Pancreas (tissue), 10 donors: ENCODE data around the gene CCDC106. TPM values are rescaled to one million over a fixed set of nuclear protein-coding genes. Genes with fewer than 3 reads are reported as not detected.
A peak's percentile ranks its signal among the peaks of the same experiment; 100 is the strongest.

ENCODE experiments used
- ATAC-seq, 4 donors: fragments of 200-7000 bp; cut with Tn5 transposase; one replicate each; pipeline versions ENCODE4 v1.8.0 to v1.9.1; 2020; ENCODE audit warnings: mild to moderate bottlenecking in 4 of 4, moderate library complexity in 4 of 4
- DNase-seq, 6 donors: peaks; one replicate each; pipeline ENCODE4 v3.0.0-alpha.2; 2020
- FAIRE-seq: peaks from 2 replicates; lab custom pipeline; 2012; peaks lifted over from hg19 to GRCh38; lab: Jason Lieb, UNC
- H3K27ac ChIP-seq, 4 donors: fragments of 200-600 bp; sonication (generic); 1 replicate in 3 of 4; 2 replicates in 1 of 4; pipeline versions ENCODE4 v1.5.0 to v1.8.0; 2020
- H3K27me3 ChIP-seq, 4 donors: fragments of 200-600 bp; one replicate each; pipeline ENCODE4 v1.8.0; 2021
- H3K36me3 ChIP-seq, 3 donors: fragments of 200-600 bp; sonication (generic) in 1 of 3; one replicate each; pipeline versions ENCODE4 v1.5.0 to v1.8.0; 2020 to 2021
- H3K4me1 ChIP-seq, 3 donors: fragments of 200-600 bp; one replicate each; pipeline ENCODE4 v1.8.0; 2021
- H3K4me3 ChIP-seq, 4 donors: fragments of 200-600 bp; sonication (generic) in 2 of 4; one replicate each; pipeline versions ENCODE4 v1.5.0 to v1.8.0; 2020 to 2021
- H3K9me3 ChIP-seq, 4 donors: fragments of 200-600 bp; one replicate each; pipeline ENCODE4 v1.8.0; 2021
- CTCF ChIP-seq, 4 donors: fragments of 200-600 bp; sonication (generic) in 3 of 4; IDR thresholded peaks; one replicate each; pipeline versions ENCODE4 v1.5.0 to v1.8.0; 2021; ENCODE audit warnings: antibody characterized with exemption in 4 of 4
- WGBS, 2 donors: extraction: QIAGEN DNeasy Blood & Tissue Kit; methylation state at CpG; one replicate each; pipeline ENCODE4 v1.1.7; 2013; 5-methylcytosine and 5-hydroxymethylcytosine counted together
- intact Hi-C, 3 donors: fragments of 100-400 bp; cut with DNase I; formaldehyde crosslinking; loops; one replicate each; pipeline versions ENCODE4 v1.11.1 to v1.14.2; 2022
- polyA plus RNA-seq, 2 donors: library from polyadenylated mRNA; stranded (reverse); fragments of 200-250 nt; gene quantifications; one replicate each; pipeline ENCODE4 v1.2.3, GENCODE V29; 2013
- total RNA-seq, 6 donors: library from RNA; stranded (reverse); fragmentation: NEBNext Ultra II Directional in 4 of 6; extraction: Animal tissue kit (Norgen Biotek cat#: 25700) in 4 of 6; gene quantifications; one replicate each; pipeline versions ENCODE4 v1.2.1 to v1.2.4, GENCODE V29; 2021 to 2023
- donor health status: healthy with polysubstance abuse.
- donor health status: DM: no; HTN: no; CAD: no; lungs with moderate emphysema.
- donor health status: DM: no; HTN: no; CAD: no.
- donor health status: control.
- donor health status: control.
- donor health status: Bipolar disorder and iron deficiency.
- donor health status: DM: yes; HTN: yes; CAD: no.
- donor health status: DM: no; HTN: no; CAD: no.
- donor health status: DM: no; HTN: no; CAD: no.
- donor health status: DM: yes; HTN: yes; CAD: no.

CCDC106 gene
- total and polyA plus RNA-seq, 8 donors: 3.2 to 22.8 (median 5.4) TPM

- no peaks in the 10 kb centered on the region for H3K36me3 ChIP-seq
- DNase-seq: peak; percentile 54 to 91 (median 72)
- no peak for FAIRE-seq
- peak; percentile 65 to 72 (median 70) for ATAC-seq
- peak within 1 kb of the TSS; percentile 63 to 86 (median 71) for H3K4me3 ChIP-seq
- WGBS, 2 donors: 0 to 1% methylated on average over 65 to 89 of the region's 89 CpGs
- H3K4me1 ChIP-seq: peaks cover 13 to 18% (median 14%) of the 10 kb centered on the region in 3 donors
- intact Hi-C loops: no loop called here
- H3K27me3 ChIP-seq: no peaks in the 10 kb centered on the region
- H3K27ac ChIP-seq: peak within 1 kb of the TSS; percentile 64 to 89 (median 82)
- TF ChIP-seq CTCF (IDR thresholded peaks at IDR 0.05): no peak
- H3K9me3 ChIP-seq: no peaks in the 10 kb centered on the region
Measured at GRCh38 chr19:55640577-55641425, 7.2 kb upstream of the CCDC106 start, which contains the start of gene ZNF580. TSS of gene ZNF580 (plus strand) at chr19:55641002. CDS start at chr19:55642509, 1,507 bp downstream.

- no peaks in the 10 kb centered on the region for H3K9me3 ChIP-seq
- H3K4me3 ChIP-seq: peak overlapping the region; percentile 63 to 86 (median 71)
- intact Hi-C loops: no loop called here
- H3K27me3 ChIP-seq: no peaks in the 10 kb centered on the region
- no peaks in the 10 kb centered on the region for H3K36me3 ChIP-seq
- peak in 2 of 6 donors; percentile 17 to 18 for DNase-seq
- 1 to 2% methylated on average over 25 of the region's 25 CpGs for WGBS, 2 donors
- no peak for TF ChIP-seq CTCF (IDR thresholded peaks at IDR 0.05)
- ATAC-seq: peak in 3 of 4 donors; percentile 1 to 2 (median 2)
- peaks cover 7 to 13% (median 10%) of the 10 kb centered on the region in 3 donors for H3K4me1 ChIP-seq
- peak overlapping the region; percentile 64 to 89 (median 82) for H3K27ac ChIP-seq
- FAIRE-seq: no peak
Measured at GRCh38 chr19:55641426-55642152, 6.4 kb upstream of the CCDC106 start.

- intact Hi-C loops: no loop called here
- Histone ChIP-seq H3K4me1 (peaks cover 7 to 17% (median 10%) of the 10 kb centered on the region in 3 donors), H3K27me3 (no peaks in the 10 kb centered on the region), H3K4me3 (peak overlapping the region; percentile 33 to 86 (median 68)), H3K9me3 (no peaks in the 10 kb centered on the region), H3K27ac (peak overlapping the region; percentile 31 to 89 (median 54)), H3K36me3 (no peaks in the 10 kb centered on the region)
- WGBS, 2 donors: 1% methylated on average over 36 to 65 of the region's 65 CpGs
- DNase-seq: peak in 3 of 6 donors; percentile 32 to 82 (median 59)
- no peak for FAIRE-seq
- peak; percentile 1 to 6 (median 4) for ATAC-seq
- no peak for TF ChIP-seq CTCF (IDR thresholded peaks at IDR 0.05)
Measured at GRCh38 chr19:55642153-55643002, 5.6 kb upstream of the CCDC106 start.

GRCh38 chr19:55643003-55643886, 4.8 kb upstream of the CCDC106 start, which contains the start of gene ZNF581:
TSS of gene ZNF581 (plus strand) at chr19:55643649. CDS start at chr19:55644572, 923 bp downstream.
- Histone ChIP-seq H3K4me3 (peak within 1 kb of the TSS; percentile 33 to 86 (median 68)), H3K27ac (peak within 1 kb of the TSS; percentile 31 to 89 (median 54)), H3K4me1 (peaks cover 7 to 19% (median 12%) of the 10 kb centered on the region in 3 donors), H3K27me3 (no peaks in the 10 kb centered on the region), H3K9me3 (no peaks in the 10 kb centered on the region), H3K36me3 (no peaks in the 10 kb centered on the region)
- peak; percentile 49 to 64 (median 62) for ATAC-seq
- no peak for FAIRE-seq
- peak; percentile 64 to 91 (median 76) for DNase-seq
- intact Hi-C loops: no loop called here
- 2 to 3% methylated on average over 49 to 56 of the region's 56 CpGs for WGBS, 2 donors
- no peak for TF ChIP-seq CTCF (IDR thresholded peaks at IDR 0.05)
